ENCODE measurements around the gene EGFLAM.

Gene EGFLAM

GRCh38 chr5:38443390-38443789 lies 185.0 kb downstream of the EGFLAM start:
- no peak for TF ChIP-seq CTCF (conservative IDR thresholded peaks at IDR 0.05; ENCODE audit: low read depth, low read length)
- DNase-seq (ENCODE audit: low read depth) = no peak
- no peak overlapping the region for H3K4me3 ChIP-seq (ENCODE audit: low read length)

GRCh38 chr5:38445374-38446028 lies 187.1 kb downstream of the EGFLAM start:
- no peak for DNase-seq (ENCODE audit: low read depth)
- peak overlapping the region; percentile 3 for H3K4me3 ChIP-seq (ENCODE audit: low read length)
- TF ChIP-seq CTCF (conservative IDR thresholded peaks at IDR 0.05; ENCODE audit: low read depth, low read length) = no peak

GRCh38 chr5:38446029-38446522 lies 187.7 kb downstream of the EGFLAM start:
- TF ChIP-seq CTCF (conservative IDR thresholded peaks at IDR 0.05; ENCODE audit: low read depth, low read length) = no peak
- peak overlapping the region; percentile 3 for H3K4me3 ChIP-seq (ENCODE audit: low read length)
- DNase-seq (ENCODE audit: low read depth) = no peak

GRCh38 chr5:38447056-38447455 lies 188.7 kb downstream of the EGFLAM start:
- no peak for TF ChIP-seq CTCF (conservative IDR thresholded peaks at IDR 0.05; ENCODE audit: low read depth, low read length)
- DNase-seq (ENCODE audit: low read depth) = no peak
- H3K4me3 ChIP-seq (ENCODE audit: low read length) = no peak overlapping the region

- TF ChIP-seq CTCF (conservative IDR thresholded peaks at IDR 0.05; ENCODE audit: low read depth, low read length) = no peak
- no peak for DNase-seq (ENCODE audit: low read depth)
- no peak overlapping the region for H3K4me3 ChIP-seq (ENCODE audit: low read length)
Observed at GRCh38 chr5:38447786-38448185, 189.4 kb downstream of the EGFLAM start.

GRCh38 chr5:38448568-38449350 lies 190.4 kb downstream of the EGFLAM start:
- no peak for TF ChIP-seq CTCF (conservative IDR thresholded peaks at IDR 0.05; ENCODE audit: low read depth, low read length)
- no peak for DNase-seq (ENCODE audit: low read depth)
- H3K4me3 ChIP-seq (ENCODE audit: low read length) = no peak overlapping the region

GRCh38 chr5:38450627-38451026 lies 192.3 kb downstream of the EGFLAM start:
- H3K4me3 ChIP-seq (ENCODE audit: low read length) = no peak overlapping the region
- no peak for TF ChIP-seq CTCF (conservative IDR thresholded peaks at IDR 0.05; ENCODE audit: low read depth, low read length)
- no peak for DNase-seq (ENCODE audit: low read depth)

All from retinal pigment epithelial cell (primary cell).